T-helper 1 cell treated with Interleukin-12 subunit alpha and Interleukin-12 subunit beta and Interleukin-4 antibody, amounts not matched to agents 30 μg/mL and 1 μg/mL, for 36 hours (primary cell): Measurements from ENCODE around the gene MRPL38.

ENCODE experiments used
- H3K27ac Mint-ChIP-seq: one replicate; pipeline ENCODE4 v1.8.0; 2021; ENCODE audit warnings: mild to moderate bottlenecking, mixed read lengths
- H3K27me3 Mint-ChIP-seq: one replicate; pipeline ENCODE4 v1.8.0; 2021; ENCODE audit warnings: low read depth, mixed read lengths
- H3K36me3 Mint-ChIP-seq: one replicate; pipeline ENCODE4 v1.8.0; 2021; ENCODE audit warnings: low read depth, mixed read lengths
- H3K4me1 Mint-ChIP-seq: one replicate; pipeline ENCODE4 v1.8.0; 2021; ENCODE audit warnings: low read depth, mixed read lengths
- H3K4me3 Mint-ChIP-seq: one replicate; pipeline ENCODE4 v1.8.0; 2021; ENCODE audit warnings: mild to moderate bottlenecking, moderate library complexity, mixed read lengths
- H3K9me3 Mint-ChIP-seq: one replicate; pipeline ENCODE4 v1.8.0; 2021; ENCODE audit warnings: mixed read lengths

Gene MRPL38

GRCh38 chr17:75849279-75849646, 55.4 kb downstream of the MRPL38 start:
- Mint-ChIP-seq H3K4me3 (no peak overlapping the region), H3K36me3 (peaks cover 29% of the 10 kb centered on the region), H3K4me1 (peaks cover 23% of the 10 kb centered on the region), H3K27me3 (no peaks in the 10 kb centered on the region), H3K27ac (no peak overlapping the region), H3K9me3 (no peaks in the 10 kb centered on the region)
